Spleen (tissue), 11 donors: ENCODE results near the gene C14orf93. TPM values are rescaled to one million over a fixed set of nuclear protein-coding genes. Genes with fewer than 3 reads are reported as not detected.

Experiments used
- DNase-seq: peaks from one replicate; pipeline ENCODE4 v3.0.0-alpha.2; 2020
- H3K27ac ChIP-seq, 8 donors: fragments of 200-600 bp; sonication (generic) in 7 of 8; 1 replicate in 4 of 8; 2 replicates in 4 of 8; pipeline versions ENCODE4 v1.5.0 to v1.8.0; 2016 to 2021; ENCODE audit warnings: inconsistent platforms in 4 of 8, mild to moderate bottlenecking in 4 of 8, moderate library complexity in 1 of 8
- H3K27me3 ChIP-seq, 7 donors: fragments of 200-600 bp; sonication (generic) in 6 of 7; replicated peaks in 1 of 7; 1 replicate in 4 of 7; 2 replicates in 3 of 7; pipeline versions ENCODE4 v1.5.0 to v1.8.0; 2016 to 2021; ENCODE audit warnings: inconsistent platforms in 3 of 7, mild to moderate bottlenecking in 1 of 7
- H3K36me3 ChIP-seq, 6 donors: fragments of 200-600 bp; sonication (generic) in 5 of 6; 1 replicate in 4 of 6; 2 replicates in 2 of 6; pipeline versions ENCODE4 v1.5.0 to v1.8.0; 2016 to 2021; ENCODE audit warnings: inconsistent platforms in 2 of 6
- H3K4me1 ChIP-seq, 6 donors: fragments of 200-600 bp; sonication (generic) in 5 of 6; 1 replicate in 3 of 6; 2 replicates in 3 of 6; pipeline versions ENCODE4 v1.5.0 to v1.8.0; 2016 to 2021; ENCODE audit warnings: inconsistent platforms in 3 of 6
- H3K4me3 ChIP-seq, 8 donors: fragments of 200-600 bp; sonication (generic) in 7 of 8; 1 replicate in 4 of 8; 2 replicates in 4 of 8; pipeline versions ENCODE4 v1.5.0 to v1.8.0; 2016 to 2021; ENCODE audit warnings: inconsistent platforms in 4 of 8, mild to moderate bottlenecking in 4 of 8, moderate library complexity in 2 of 8
- H3K9me3 ChIP-seq, 8 donors: fragments of 200-600 bp; sonication (generic) in 7 of 8; 1 replicate in 4 of 8; 2 replicates in 4 of 8; pipeline versions ENCODE4 v1.5.0 to v1.8.0; 2016 to 2021; ENCODE audit warnings: inconsistent platforms in 4 of 8
- CTCF ChIP-seq, 11 experiments: fragments of 200-600 bp in 7 of 11; fragments of 450-650 bp in 4 of 11; sonication (generic) in 4 of 11; IDR thresholded peaks in 8 of 11; conservative IDR thresholded peaks in 3 of 11; 1 replicate in 7 of 11; 2 replicates in 4 of 11; pipeline versions ENCODE4 v1.4.0 to v1.8.0; 2016 to 2021; ENCODE audit warnings: antibody characterized with exemption in 11 of 11, inconsistent platforms in 4 of 11, mild to moderate bottlenecking in 1 of 11
- POLR2A ChIP-seq, 3 donors: fragments of 450-650 bp; IDR thresholded peaks; one replicate each; pipeline ENCODE4 v1.5.1; 2017; ENCODE audit warnings: antibody characterized with exemption in 3 of 3, mild to moderate bottlenecking in 1 of 3
- POLR2AphosphoS5 ChIP-seq, 3 donors: sonication (generic); formaldehyde crosslinking; IDR thresholded peaks; one replicate each; pipeline ENCODE4 v1.5.1; 2017; ENCODE audit warnings: antibody characterized with exemption in 3 of 3
- WGBS, 5 donors: extraction: QIAGEN DNeasy Blood & Tissue Kit in 3 of 5; methylation state at CpG; one replicate each; pipeline versions ENCODE4 v1.1.5 to v1.1.7; 2013 to 2018; 5-methylcytosine and 5-hydroxymethylcytosine counted together
- intact Hi-C: fragments of 100-400 bp; cut with DNase I; formaldehyde crosslinking; loops from one replicate; pipeline ENCODE4 v1.15.0; 2023; ENCODE audit warnings: low total_unique reads
- polyA plus RNA-seq, 3 donors: library from polyadenylated mRNA; stranded (reverse); fragments of 200-250 nt; gene quantifications; one replicate each; pipeline ENCODE4 v1.2.1, GENCODE V29; 2013
- total RNA-seq, 7 donors: library from RNA; depleted of rRNA in 3 of 7; stranded (reverse); fragments of >200 nt in 3 of 7; fragmentation: NEBNext Ultra II Directional in 4 of 7; extraction: Animal tissue kit (Norgen Biotek cat#: 25700) in 4 of 7; gene quantifications; one replicate each; pipeline versions ENCODE4 v1.1.0 to v1.2.1, GENCODE V29; 2016 to 2021
- donor health status: healthy with polysubstance abuse.
- donor health status: DM: no; HTN: no; CAD: no; lungs with moderate emphysema.
- donor health status: DM: no; HTN: no; CAD: no.
- donor health status: Bipolar disorder and iron deficiency.
- donor health status: healthy.
- donor health status: DM: no; HTN: no; CAD: no.
- donor health status: DM: yes; HTN: yes; CAD: no.

C14orf93 gene
- total and polyA plus RNA-seq, 10 donors: 7.3 to 27.0 (median 10.6) TPM

- Histone ChIP-seq H3K27me3 (no peaks in the 10 kb centered on the region), H3K27ac (peak overlapping the region; percentile 69 to 96 (median 90)), H3K4me1 (peaks cover 16 to 48% (median 36%) of the 10 kb centered on the region in 6 donors), H3K9me3 (no peaks in the 10 kb centered on the region), H3K4me3 (peak overlapping the region; percentile 38 to 80 (median 51)), H3K36me3 (no peaks in the 10 kb centered on the region)
- no peak for DNase-seq
- WGBS, 5 donors: 7 to 20% (median 11%) methylated on average over 8 of the region's 8 CpGs
- no peak for TF ChIP-seq CTCF (IDR thresholded peaks at IDR 0.05 in 8 of 11, conservative IDR thresholded peaks at IDR 0.05 in 3 of 11)
- no peak for TF ChIP-seq POLR2A (IDR thresholded peaks at IDR 0.05)
- no peak for TF ChIP-seq POLR2AphosphoS5 (IDR thresholded peaks at IDR 0.05)
- intact Hi-C loops: no loop called here
These were observed 432 bp downstream of the C14orf93 start for GRCh38 chr14:23009483-23009938.

GRCh38 chr14:23008831-23009230 is 1.1 kb downstream of the C14orf93 start:
- intact Hi-C loops: no loop called here

GRCh38 chr14:23006544-23007419 is 3.2 kb downstream of the C14orf93 start:
- H3K36me3 ChIP-seq: no peaks in the 10 kb centered on the region
- H3K4me1 ChIP-seq: peaks cover 16 to 48% (median 36%) of the 10 kb centered on the region in 6 donors
- H3K27ac ChIP-seq: peak overlapping the region; percentile 95 to 98 (median 97)
- peak; percentile 99 for DNase-seq
- H3K9me3 ChIP-seq: no peaks in the 10 kb centered on the region
- intact Hi-C loops: no loop called here
- no peaks in the 10 kb centered on the region for H3K27me3 ChIP-seq
- TF ChIP-seq POLR2AphosphoS5 (IDR thresholded peaks at IDR 0.05) (peak; percentile 95 to 98 (median 98)), CTCF (IDR thresholded peaks at IDR 0.05 in 8 of 11, conservative IDR thresholded peaks at IDR 0.05 in 3 of 11) (peak in 5 of 11 experiments; percentile 9 to 39 (median 26)), POLR2A (IDR thresholded peaks at IDR 0.05) (peak in 2 of 3 donors; percentile 67 to 82)
- WGBS, 5 donors: 0 to 1% (median 1%) methylated on average over 42 to 62 of the region's 62 CpGs
- H3K4me3 ChIP-seq: peak overlapping the region; percentile 58 to 89 (median 62)

More at GRCh38 chr14:23008831-23009230, 1.1 kb downstream of the C14orf93 start:
- Histone ChIP-seq H3K27me3 (no peaks in the 10 kb centered on the region), H3K36me3 (no peaks in the 10 kb centered on the region), H3K9me3 (no peaks in the 10 kb centered on the region), H3K4me3 (peak overlapping the region in 2 of 8 donors; percentile 61 to 80), H3K4me1 (peaks cover 16 to 48% (median 36%) of the 10 kb centered on the region in 6 donors), H3K27ac (peak overlapping the region in 6 of 8 donors; percentile 3 to 96 (median 89))
- DNase-seq: no peak
- WGBS, 5 donors: 12 to 24% (median 15%) methylated on average over 3 of the region's 3 CpGs
- no peak for TF ChIP-seq POLR2A (IDR thresholded peaks at IDR 0.05)
- no peak for TF ChIP-seq POLR2AphosphoS5 (IDR thresholded peaks at IDR 0.05)
- TF ChIP-seq CTCF (IDR thresholded peaks at IDR 0.05 in 8 of 11, conservative IDR thresholded peaks at IDR 0.05 in 3 of 11): no peak

- H3K9me3 ChIP-seq: no peaks in the 10 kb centered on the region
- H3K27ac ChIP-seq: peak overlapping the region; percentile 95 to 98 (median 97)
- no peak for TF ChIP-seq POLR2AphosphoS5 (IDR thresholded peaks at IDR 0.05)
- TF ChIP-seq CTCF (IDR thresholded peaks at IDR 0.05 in 8 of 11, conservative IDR thresholded peaks at IDR 0.05 in 3 of 11): no peak
- TF ChIP-seq POLR2A (IDR thresholded peaks at IDR 0.05): no peak
- intact Hi-C loops: no loop called here
- 43 to 57% (median 44%) methylated on average over 5 of the region's 5 CpGs for WGBS, 5 donors
- no peak for DNase-seq
- H3K4me3 ChIP-seq: peak overlapping the region in 7 of 8 donors; percentile 58 to 89 (median 60)
- peaks cover 16 to 48% (median 36%) of the 10 kb centered on the region in 6 donors for H3K4me1 ChIP-seq
- no peaks in the 10 kb centered on the region for H3K36me3 ChIP-seq
- H3K27me3 ChIP-seq: no peaks in the 10 kb centered on the region
These were observed 3.8 kb downstream of the C14orf93 start for GRCh38 chr14:23006188-23006534.
